ENCODE measurements around the gene ADD3.
"Not testable (repeated sequence)": the region's sequence is repeated elsewhere in the genome, so short reads cannot be mapped to it uniquely, and the experiment has no call there.

ADD3 gene

DNA sequence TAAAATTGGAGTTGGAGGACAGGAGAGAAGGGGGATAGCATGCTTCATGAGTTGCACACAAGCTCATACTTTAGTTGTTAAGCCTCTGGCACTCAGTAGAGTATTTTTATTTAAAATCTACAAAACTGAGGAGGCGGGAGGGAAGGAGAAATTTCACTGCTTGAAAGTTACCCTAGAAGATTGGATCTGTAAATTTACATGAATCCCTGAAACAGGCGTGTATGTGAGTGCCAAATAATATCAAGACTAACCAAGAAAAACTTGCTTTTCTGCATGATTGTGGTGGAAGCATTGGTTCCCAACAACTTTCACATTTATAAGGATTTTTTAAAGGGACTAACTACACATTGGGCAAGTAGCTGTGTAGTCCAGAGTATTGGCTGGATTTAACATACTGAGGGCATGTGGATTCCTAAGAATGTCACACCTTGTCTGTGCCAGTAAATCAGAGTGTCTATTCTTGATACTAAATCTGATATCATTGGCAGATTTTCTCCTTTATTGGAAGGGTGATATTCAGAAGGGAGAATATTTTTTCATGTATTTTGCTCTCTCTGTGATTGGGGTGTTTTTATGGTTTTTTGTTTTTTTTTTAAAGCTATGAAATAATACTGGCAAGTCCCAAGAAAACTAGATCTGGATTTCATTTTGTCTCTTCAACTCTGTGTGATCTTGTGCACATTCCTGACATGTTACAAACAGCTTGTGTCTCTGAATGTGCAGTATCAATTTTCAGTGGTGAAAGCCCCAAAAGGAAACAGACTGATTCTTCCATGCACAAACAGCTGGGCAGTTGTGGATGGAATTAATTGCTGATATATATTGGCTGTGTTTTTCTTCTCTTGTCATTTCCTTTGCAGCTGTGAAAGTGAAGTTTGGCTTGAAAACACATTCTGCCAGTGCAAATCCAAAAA, 67.2 kb downstream of the ADD3 start:
- DNase-seq = no peak

DNA sequence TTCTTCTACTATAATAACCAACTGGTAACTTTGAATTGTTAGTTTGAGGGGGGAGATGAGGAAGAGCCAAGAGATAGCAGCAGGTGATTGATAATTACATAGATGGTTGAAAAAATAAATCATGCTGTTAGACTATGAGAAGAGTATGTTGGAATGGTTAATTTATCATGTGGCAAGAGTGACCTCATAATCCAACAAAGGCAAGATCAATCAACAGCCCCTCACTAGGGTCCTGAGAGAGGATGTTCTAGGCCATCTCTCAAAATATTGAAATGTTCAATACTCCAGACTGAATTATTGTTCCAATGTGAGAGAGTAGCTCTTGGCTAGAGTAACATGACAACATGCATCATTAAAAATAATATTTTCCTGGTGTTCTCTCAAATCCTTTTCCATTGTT, 67.9 kb downstream of the ADD3 start:
- DNase-seq = no peak

DNA sequence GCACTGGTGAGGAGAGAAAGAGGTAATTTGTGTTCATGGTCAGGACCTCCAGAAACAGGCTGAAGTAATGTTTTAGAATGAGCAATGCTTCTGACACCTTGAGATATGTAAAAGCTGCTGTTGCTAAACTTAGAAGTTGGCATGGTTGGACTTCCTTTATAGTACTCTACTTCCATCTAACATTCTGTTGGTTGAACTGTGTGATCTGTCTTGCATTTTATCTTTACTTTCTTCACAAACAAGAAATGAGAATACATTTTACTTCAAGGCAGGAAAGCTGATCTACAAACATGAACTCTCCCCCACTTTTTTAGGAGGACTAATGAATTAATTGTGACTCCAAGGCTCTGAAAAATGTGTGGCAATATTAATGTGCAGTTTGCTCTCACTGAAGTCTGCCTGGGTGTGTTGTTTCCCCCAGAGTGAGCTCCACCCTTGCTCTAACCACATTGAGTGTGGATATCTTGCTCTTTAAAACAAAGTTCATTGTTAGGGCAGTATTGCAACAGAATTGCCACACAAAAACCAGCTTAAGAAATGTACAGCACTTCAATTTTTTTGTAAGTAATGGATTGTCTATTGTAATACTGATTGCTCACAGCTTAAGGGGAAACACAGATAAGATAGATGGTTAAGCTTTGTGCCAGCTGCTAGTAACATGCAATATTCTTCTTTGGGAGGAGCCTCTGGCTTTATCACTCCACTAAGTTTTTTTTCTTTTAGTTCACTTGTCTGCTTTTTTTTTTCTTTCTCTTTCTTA, 69.0 kb downstream of the ADD3 start:
- peak; percentile 98 for DNase-seq

DNA sequence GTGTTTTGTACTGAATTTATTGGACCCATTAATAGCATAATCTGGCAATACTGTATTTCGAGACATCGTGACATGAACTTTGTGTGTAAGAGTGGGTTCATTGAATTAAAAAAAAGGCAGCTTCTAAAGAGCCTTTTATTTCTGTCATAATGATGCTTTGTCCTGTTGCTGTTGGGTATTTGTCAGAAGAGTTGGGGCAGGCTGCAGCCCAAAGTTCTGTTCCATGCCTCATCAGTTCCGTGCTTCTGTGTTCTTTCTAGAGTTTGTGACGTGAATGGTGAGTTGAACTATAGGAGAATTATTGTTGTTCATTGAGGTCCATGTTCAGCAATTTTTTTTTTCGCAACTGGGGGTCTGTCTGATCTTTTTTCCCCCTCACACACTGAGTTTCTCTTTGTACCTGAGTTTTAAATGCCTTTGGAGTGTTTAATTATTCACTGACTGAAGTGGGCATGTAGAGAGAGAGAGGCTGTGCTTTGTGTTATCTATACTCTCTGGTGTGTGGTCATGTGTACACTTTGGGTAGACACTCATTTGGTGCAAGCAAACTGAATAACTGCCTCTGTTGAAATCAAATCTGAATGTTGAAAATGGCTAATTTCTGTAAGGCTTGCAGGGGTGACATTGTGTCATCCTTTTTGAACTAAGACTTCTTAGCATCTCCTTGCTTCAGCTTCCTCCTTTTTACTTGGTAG, 69.8 kb downstream of the ADD3 start:
- DNase-seq = peak; percentile 76

DNA sequence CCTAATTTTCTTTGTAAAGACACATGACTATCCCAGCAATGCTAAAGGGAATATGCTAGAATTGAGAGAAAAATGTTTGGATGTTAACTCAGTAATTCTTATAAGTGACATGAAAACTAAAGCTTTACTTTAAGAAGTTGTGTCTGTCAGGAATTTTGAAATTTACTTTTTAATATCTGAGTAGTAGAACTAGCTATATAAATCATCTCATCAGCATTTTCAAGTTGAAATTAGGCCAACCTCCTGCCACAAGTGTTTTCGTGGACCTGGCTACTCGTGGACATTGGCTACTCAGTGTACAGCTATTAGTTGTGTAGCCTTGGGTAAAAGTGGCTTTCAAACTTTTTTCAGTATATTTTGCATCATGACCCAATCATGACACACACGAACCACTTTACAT, 70.5 kb downstream of the ADD3 start:
- no peak for DNase-seq

DNA sequence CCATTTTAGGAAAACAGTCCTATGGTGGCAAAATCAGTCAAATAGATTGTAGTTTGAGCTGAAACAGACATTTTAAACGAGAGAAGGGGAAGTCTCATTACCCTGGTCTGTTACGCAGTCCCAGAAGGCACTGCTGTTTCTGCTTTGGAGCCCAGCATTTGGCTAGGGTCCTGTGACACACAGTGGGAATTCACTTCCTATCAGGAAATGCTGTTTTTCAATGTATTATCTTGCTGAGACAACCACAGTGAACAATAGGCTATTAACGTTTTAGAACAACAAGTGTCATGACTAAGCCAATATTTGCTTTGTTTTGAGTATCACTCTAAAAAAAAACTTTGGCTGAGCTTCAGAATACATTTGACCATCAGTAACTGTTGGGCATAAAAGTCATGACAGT, 74.1 kb downstream of the ADD3 start:
- peak; percentile 42 for DNase-seq

DNA sequence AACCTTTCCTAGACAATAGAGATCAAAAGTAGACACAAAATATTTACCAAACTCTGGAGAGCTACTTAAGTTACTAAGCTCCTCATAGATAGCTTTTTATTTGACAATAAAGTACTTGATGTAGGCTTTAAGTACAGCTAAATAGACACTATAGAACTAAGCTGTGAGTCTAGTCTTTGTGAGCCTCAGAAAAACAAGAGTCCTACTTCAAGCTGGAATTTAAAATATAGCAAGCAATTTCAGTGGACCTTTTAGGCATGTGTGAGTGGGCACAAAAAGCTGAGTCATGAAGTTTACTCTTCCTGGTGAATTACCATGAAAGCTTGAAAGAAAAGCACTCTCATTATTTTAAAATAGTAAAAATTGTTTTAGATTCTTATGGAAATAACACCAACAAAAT, 76.1 kb downstream of the ADD3 start:
- peak; percentile 77 for DNase-seq

DNA sequence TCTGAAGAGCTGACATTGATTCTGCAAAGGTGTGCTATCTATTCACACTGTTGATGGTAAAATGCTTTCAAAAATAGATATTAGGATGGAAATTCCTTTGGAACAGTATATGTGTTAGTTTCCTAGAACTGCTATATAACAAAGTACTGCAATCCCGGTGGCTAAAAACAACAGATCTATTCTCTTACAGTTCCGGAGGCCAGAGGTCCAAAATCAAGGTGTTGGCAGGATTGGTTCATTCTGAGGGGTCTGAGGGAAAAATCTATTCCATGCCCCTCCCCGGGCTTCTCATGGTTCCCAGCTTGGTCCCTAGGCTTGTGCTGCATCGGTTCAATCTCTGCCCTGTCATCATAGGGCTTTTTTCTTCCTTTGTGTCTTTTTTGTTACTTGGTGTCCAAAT, 79.9 kb downstream of the ADD3 start:
- no peak for DNase-seq

DNA sequence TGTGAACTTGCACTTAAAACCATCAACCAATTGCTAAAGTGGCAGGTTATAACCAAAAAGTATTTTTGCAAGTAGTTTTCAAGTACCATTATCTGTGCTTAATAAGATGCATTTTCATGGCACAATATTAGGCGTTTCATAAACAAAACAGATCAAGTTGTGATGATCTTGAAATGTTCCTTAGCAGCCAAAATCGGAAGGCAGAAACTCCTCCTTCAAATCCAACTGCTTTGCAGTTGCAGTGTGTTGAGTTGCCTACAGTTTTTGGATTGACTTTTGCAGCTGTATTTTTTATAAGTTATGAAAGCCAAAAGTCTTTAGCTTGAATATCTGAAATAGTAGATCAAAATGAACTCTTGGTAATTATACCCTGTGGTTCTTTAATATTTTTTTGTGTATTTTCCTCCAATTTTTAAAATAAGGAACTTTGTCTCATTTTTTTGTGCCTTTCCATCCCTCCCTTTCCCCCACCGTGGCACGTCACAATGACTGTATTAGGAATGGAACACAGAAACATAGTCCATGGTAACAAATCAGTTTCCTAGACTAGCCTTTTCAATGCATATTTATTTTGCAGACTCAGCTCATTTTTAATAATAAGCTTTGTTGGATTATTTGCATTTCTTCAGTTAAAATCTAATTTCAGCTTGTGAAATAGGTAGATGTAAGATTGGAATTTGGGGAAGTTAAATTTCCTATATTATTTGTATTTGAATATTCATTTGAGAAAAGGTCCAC, 80.8 kb downstream of the ADD3 start:
- DNase-seq = no peak

DNA sequence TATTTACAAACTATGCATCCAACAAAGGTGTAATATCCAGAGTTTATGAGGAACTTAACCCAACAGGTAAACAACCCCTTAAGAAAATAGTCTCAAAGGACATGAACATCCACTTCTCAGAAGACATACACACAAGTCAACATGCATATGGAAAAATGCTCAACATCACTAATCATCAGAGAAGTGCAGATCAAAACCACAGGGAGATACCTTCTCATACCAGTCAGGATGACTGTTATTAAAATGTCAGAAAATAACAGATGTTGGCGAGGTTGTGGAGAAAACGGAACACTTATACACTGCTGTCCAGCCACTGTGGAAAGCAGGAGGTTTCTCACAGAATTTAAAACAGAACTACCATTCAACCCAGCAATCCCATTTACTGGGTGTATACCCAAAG, 84.0 kb downstream of the ADD3 start:
- no peak for DNase-seq

DNA sequence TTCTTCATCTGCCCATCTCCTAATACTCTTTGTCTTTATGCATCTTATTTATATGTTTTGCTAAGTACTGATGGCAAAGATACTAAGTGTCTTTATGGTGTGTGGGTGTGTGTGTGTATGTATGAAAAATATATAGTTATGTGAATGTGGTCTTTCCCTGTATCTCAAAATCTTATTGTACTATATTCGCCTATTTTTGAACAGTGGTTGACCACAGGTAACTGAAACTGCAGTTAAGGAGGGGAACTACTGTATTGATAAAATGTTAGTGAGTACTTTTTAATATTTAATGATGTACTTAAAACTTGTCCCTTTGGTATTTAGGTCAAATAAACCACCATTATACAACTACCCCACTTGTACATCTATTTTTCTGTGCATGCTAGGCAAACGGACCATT, 85.9 kb downstream of the ADD3 start:
- DNase-seq = no peak

DNA sequence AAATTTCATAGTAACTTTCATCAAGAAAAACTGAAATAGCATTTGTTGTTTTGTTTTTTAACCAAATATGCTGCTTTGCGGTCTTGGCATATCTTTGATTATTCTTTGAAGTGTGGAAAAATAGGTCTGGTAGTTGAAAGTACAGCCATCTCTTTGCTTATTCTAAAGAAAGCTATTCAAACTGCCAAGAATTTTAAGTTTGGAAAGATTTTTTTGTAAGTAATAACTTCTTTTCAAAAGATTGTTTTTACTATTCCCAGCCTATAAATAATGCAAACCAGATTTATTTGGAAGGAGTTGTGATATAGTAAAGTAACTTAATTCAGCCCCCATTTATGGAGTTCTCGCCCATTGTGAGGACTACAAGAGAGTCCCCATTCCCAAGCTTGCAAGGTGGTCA, 87.0 kb downstream of the ADD3 start:
- DNase-seq = no peak

DNA sequence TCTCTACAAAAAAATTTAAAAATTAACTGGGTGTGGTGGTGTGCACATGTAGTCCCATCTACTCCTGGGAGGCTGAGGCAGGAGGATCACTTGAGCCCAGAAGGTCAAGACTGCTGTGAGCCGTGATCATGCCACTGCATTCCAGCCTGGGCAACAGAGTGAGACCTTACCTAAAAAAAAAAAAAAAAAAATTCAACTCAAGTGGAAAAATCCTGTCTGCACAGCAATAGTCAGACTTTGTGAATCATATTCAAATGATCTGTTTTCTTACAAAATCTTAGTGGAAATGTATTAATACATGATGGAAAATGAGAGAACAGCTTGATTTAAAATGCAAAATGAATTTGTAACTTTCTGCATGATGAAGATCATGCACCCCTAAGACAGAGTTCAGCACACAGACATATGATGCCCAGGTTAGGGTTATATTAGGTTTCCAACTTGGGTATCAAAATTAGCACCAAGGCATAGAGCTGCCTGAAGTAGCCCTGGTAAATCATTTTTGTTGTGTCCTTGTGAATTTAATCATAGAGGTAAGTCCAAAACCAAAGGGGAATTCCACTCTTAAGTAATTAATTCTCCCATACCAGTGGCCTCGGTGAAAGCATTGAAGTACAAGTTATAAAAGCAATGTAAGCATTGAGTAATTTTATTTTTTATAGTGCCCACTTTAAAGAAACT, 93.8 kb downstream of the ADD3 start:
- no peak for DNase-seq

DNA sequence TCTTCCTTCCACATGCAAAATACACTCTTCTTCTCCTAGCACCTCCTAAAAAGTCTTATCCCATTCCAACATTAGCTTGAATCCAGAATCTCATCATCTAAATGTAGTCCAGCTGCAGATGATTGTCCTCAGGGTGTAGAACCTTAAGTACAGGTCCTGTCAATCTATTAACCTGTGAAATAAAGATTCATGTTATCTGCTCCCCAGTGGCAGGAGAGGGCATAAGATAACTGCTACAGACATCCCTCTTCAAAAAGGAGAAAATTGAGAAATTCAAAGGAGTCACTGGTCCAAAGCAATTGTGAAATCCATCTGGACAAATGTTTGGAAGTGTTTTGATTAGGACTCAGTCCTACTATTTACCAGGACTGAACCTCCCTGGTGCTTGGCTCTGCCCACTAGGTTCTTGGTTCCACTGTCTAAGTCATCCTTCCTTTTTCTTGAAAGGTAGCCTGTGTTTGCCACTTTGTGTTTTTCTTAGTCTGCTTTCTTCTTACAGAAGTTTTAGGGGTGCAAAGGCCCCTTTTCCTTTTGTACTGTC, 96.2 kb downstream of the ADD3 start:
- no peak for DNase-seq

DNA sequence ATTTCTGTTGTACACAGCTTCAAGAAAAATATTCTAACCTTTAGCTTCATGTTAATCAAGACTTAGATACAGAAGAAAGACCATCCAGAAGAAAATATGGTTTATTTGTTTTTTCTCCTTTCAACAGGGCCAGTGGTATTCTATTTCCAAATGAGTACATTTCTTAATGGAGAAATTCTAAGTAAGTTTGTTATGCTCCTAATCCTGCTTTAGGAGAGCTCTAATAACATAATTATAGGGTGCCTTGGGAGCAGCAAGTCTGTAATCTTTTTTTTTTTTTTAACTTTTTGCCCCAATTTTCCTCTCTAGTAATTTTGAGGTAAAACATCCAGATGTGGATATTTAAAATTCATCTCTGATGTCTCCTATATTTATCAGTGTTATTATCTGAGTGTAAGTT, 98.1 kb downstream of the ADD3 start:
- no peak for DNase-seq

DNA sequence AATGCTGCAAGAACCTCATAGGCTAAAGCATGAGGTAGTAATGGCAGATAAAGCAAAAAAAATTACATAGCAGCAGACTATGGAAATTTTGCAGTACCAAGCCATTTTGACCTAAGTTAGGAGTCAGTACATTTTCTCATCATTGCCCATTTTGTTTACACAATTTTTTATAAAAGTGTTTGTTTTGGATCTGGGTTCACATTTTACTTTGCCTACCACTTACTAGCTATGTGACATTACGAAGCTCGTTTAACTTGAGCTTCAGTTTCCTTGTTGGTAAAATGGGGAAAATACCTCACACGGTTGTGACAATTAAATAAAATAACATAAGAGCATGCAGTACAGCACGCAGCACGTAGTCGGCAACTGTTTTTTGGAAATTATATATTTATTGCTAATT, 99.6 kb downstream of the ADD3 start:
- DNase-seq = no peak

DNA sequence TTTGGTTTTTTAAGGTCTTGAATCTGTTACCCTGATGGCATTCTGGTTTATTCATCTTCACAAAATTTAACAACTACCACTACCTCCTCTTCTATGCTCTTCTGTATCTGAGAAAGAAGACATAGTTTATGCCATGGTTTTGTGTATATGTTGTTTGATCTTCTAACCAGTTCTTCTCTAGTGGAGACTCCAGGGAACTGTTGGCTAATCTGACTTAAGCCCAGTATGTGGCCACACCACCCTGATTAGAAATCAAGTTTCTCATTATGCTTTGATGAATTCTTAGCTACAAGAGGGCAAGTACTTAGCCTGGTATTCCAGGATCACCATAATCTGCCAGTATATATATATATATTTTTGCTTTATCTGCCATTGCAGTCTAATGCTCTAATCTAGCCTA, 100.1 kb downstream of the ADD3 start:
- no peak for DNase-seq

DNA sequence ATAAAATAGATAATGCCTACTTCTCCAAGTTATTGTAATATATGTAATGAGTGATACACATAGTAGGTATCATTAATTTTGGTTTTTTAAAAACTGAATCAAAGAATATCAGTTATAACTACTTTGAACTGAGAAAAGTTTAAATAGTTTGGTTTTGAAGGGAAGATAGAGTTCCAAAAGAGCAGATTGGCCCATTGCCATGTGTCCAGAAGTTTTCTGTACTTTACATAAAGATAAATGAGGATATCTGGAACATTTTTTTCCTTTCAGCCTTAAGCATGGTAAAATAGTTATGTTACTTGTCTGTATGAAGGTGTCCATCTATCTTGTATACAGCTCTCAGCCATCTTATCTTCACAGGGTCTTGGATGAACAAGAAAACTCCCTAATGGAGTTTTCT, 101.7 kb downstream of the ADD3 start:
- no peak for DNase-seq

DNA sequence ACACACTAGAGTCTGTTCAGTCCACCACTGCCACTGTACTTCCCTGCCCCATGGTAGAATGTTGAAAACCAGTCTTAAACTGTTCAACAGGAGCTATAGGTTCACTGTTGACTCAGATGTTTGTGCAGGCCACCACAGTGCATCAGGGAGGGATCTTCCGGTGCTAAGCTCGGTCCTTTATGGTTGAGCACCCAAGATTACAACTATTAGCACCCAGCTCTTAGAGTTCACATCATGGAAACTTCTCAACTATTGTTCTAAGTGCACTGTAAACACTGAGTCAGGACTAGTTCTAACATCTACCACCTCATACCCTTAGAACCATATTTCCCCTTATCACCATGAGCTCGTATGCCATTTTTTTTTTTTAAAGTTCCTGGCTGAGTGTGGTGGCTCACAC, 102.6 kb downstream of the ADD3 start:
- no peak for DNase-seq

DNA sequence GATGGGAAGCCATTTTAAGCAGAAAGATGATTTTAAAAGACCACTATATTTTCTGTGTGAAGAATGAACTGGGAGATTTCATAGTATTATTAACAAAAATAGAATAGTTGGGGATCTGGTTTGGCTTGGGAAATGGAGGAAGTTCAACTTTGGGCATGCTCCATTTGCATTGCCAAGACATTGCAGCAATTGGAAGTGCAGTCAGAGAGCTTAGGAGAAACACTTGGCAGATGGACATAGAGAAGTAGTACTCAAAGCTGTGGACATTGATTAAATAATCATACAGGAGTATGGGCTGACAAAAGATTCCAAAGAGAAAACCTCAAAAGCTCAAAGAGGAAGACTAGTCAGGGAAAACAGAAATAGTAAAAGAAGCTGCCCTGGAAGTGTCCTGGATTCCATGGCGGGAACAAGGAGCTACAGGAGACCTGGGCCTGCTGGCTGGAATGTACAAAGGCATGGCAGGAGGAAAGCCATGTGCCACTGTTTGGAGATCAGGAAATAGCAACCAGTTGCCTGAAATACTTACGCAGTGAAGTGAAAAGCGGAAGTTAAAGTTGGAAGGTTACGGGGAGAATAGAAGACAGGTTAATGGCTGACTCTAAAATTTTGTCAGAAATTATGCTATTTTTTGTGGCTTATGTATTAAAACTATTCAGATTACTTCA, 106.0 kb downstream of the ADD3 start:
- DNase-seq = no peak

DNA sequence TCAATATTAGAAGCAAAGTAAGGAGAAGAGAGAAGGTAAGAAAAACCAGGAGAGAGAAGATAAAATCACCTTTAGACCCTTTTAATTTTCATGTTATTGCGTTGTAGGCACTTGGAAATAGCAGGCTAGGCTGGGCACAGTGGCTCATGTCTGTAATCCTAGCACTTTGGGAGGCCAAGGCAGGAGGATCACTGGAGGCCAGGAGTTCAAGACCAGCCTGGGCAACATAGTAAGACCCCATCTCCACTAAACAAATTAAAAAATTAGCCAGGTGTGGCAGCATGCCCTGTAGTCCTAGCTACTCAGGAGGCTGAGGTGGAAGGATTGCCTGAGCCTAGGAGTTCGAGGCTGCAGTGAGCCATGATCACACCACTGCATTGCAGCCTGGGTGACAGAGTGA, 106.9 kb downstream of the ADD3 start:
- not testable (repeated sequence) for DNase-seq

All from OCI-M1 (cell line).